ENCODE measurements around the gene FMNL2. TPM values are rescaled to one million over a fixed set of nuclear protein-coding genes. Genes with fewer than 3 reads are reported as not detected.

Gene FMNL2
- total RNA-seq, 4 donors from 2014 or later, result 50.5 to 96.7 (median 79.6) TPM

GRCh38 chr2:152428800-152429582 is 94.0 kb downstream of the FMNL2 start:
- TF ChIP-seq CTCF (IDR thresholded peaks at IDR 0.05; ENCODE audit: low read depth), result no peak

GRCh38 chr2:152430876-152431275 is 95.9 kb downstream of the FMNL2 start:
- TF ChIP-seq CTCF (IDR thresholded peaks at IDR 0.05; ENCODE audit: low read depth), result no peak

DNA sequence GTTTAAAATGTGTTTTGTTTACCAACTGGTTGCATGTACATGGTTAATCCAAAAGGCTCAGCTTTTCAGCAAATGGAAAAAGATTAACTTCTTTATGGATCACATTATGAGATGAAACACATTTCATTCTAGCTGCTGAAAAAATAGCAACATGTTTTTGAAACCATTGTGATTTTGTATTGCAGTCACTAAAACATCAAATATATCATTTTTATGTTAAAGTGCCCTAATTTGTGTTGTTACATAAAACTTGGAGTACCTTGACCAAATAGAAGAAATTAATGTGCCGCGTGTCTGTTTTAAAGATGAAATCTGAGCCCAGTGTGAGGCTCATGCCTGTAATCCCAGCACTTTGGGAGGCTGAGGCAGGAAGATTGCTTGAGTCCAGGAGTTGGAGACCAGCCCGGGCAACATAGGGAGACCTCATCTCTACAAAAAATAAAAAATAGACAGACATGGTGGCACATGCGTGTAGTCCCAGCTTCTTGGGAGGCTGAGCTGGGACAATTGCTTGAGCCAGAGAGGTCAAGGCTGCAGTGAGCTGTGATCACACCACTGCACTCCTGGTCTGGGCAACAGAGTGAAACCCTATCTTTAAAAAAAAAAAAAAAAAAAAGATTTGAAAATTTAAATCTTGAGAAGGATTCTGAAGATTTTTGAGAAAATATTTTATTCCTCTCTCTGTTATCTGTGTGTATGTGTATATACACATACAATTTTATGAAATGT is 96.6 kb downstream of the FMNL2 start:
- no peak for TF ChIP-seq CTCF (IDR thresholded peaks at IDR 0.05; ENCODE audit: low read depth)

DNA sequence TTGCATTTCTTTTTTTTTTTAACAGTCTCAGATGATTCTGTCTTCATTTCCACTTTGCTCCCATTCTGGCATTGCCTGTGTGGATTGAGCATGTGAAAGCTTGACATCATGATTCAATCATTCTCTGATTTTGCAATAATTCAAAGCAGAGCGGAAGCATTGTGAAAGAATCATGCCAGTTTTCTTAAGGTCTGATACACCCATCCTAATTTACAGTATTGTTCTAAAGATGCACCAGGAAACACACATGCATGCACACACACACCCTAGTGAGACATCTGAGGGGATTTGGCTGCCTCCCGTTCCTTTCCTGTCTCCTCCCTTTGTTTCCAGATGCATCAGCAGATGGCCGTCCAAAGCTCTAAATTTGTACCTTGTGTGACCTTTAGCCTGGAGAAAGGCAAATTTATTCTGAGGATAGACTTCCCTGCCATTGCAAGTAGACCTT is 97.3 kb downstream of the FMNL2 start:
- no peak for TF ChIP-seq CTCF (IDR thresholded peaks at IDR 0.05; ENCODE audit: low read depth)

GRCh38 chr2:152432765-152433164 is 97.8 kb downstream of the FMNL2 start:
- no peak for TF ChIP-seq CTCF (IDR thresholded peaks at IDR 0.05; ENCODE audit: low read depth)

DNA sequence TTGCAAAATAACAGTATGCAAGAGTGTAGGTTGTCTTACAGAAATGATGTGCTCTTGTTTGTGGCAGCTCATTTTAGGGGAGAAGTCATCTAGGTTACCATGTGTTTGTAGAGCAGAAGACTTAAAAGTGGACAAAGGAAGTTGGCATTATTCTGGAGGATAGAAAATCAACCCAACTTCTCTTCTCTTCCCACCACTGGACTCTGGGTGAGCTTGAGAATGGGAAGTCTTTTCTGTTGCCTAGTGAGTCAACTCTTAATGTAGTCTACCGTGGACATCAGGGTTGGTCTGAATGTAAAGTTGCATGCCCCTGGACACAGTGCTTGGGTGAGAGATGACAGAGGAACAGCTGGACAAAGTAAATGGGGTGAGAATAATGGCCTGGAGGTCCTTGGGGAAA is 98.3 kb downstream of the FMNL2 start:
- no peak for TF ChIP-seq CTCF (IDR thresholded peaks at IDR 0.05; ENCODE audit: low read depth)

DNA sequence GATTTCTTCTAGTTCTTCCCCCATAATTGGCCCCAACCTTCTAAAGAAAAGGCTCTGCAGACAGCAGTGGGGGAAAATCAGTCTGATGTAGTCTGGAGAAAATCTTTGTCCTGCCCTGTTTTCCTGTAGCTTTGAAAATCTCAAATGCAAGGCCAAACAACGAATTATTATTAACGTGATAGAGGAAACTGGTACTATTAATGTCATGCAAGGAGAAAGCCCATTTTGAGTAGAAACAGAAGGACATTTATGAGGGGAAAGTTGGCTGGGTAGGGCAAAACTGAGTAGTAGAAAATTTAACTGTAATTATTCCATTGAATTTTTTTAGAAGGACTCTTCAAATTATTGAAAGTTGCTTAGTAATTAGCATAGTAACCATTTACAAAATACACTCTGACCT is 98.8 kb downstream of the FMNL2 start:
- TF ChIP-seq CTCF (IDR thresholded peaks at IDR 0.05; ENCODE audit: low read depth), result no peak
